Upper lobe of right lung (tissue), 1 donor: Measurements from ENCODE around the gene GCLM. TPM values are rescaled to one million over a fixed set of nuclear protein-coding genes. Genes with fewer than 3 reads are reported as not detected.

Experiments
- ATAC-seq: fragments of 200-7000 bp; cut with Tn5 transposase; one replicate; pipeline ENCODE4 v1.9.1; 2020; ENCODE audit warnings: mild to moderate bottlenecking, moderate library complexity
- DNase-seq: peaks from one replicate; pipeline ENCODE4 v3.0.0-alpha.2; 2020
- H3K27ac ChIP-seq: fragments of 200-600 bp; one replicate; pipeline ENCODE4 v1.8.0; 2022
- H3K27me3 ChIP-seq: fragments of 200-600 bp; one replicate; pipeline ENCODE4 v1.8.0; 2022; ENCODE audit warnings: mild to moderate bottlenecking
- H3K36me3 ChIP-seq: fragments of 200-600 bp; one replicate; pipeline ENCODE4 v1.8.0; 2022
- H3K4me1 ChIP-seq: fragments of 200-600 bp; one replicate; pipeline ENCODE4 v1.8.0; 2022
- H3K4me3 ChIP-seq: fragments of 200-600 bp; one replicate; pipeline ENCODE4 v1.8.0; 2022; ENCODE audit warnings: mild to moderate bottlenecking
- H3K9me3 ChIP-seq: fragments of 200-600 bp; one replicate; pipeline ENCODE4 v1.8.0; 2022
- intact Hi-C: fragments of 100-400 bp; cut with DNase I; formaldehyde crosslinking; loops from one replicate; pipeline ENCODE4 v1.11.0; 2022
- total RNA-seq: library from RNA; stranded (reverse); fragmentation: NEBNext Ultra II Directional; extraction: Animal tissue kit (Norgen Biotek cat#: 25700); gene quantifications from one replicate; pipeline ENCODE4 v1.2.1, GENCODE V29; 2021
- TF ChIP-seq, protein P1 (sequence below): fragments of 200-600 bp; IDR thresholded peaks from one replicate; pipeline ENCODE4 v1.8.0; 2022; ENCODE audit warnings: antibody characterized with exemption
- donor health status: DM: no; HTN: yes; CAD: no; lungs with severe emphysema.

The GCLM gene
- total RNA-seq, 1 donor from 2014 or later = 24.5 TPM

DNA sequence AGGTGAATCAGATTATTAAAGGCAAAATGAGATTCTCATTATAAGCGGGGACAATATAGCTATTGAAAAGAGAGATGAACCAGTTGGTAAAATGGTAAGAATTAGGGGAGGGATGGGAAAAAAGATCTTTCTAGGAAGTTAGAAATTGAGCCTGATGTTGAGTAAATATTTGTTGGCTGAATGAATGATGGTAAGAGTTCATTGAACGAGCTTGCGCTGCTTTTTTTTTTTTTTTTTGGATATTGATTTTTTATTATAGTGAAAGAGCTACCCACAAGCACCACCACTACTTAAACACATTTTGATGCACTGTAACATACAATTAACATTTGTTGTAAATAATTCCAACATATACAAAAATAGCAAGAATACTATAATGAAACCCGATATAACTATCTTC lies 1.1 kb upstream of the GCLM start:
- no peak for DNase-seq
- Histone ChIP-seq H3K36me3 (no peaks in the 10 kb centered on the region), H3K4me1 (peaks cover 12% of the 10 kb centered on the region), H3K9me3 (peaks cover 4% of the 10 kb centered on the region), H3K4me3 (no peak overlapping the region), H3K27ac (no peak overlapping the region), H3K27me3 (no peaks in the 10 kb centered on the region)
- TF ChIP-seq, protein P1, sequence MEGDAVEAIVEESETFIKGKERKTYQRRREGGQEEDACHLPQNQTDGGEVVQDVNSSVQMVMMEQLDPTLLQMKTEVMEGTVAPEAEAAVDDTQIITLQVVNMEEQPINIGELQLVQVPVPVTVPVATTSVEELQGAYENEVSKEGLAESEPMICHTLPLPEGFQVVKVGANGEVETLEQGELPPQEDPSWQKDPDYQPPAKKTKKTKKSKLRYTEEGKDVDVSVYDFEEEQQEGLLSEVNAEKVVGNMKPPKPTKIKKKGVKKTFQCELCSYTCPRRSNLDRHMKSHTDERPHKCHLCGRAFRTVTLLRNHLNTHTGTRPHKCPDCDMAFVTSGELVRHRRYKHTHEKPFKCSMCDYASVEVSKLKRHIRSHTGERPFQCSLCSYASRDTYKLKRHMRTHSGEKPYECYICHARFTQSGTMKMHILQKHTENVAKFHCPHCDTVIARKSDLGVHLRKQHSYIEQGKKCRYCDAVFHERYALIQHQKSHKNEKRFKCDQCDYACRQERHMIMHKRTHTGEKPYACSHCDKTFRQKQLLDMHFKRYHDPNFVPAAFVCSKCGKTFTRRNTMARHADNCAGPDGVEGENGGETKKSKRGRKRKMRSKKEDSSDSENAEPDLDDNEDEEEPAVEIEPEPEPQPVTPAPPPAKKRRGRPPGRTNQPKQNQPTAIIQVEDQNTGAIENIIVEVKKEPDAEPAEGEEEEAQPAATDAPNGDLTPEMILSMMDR = no peak
- no peak for ATAC-seq
- intact Hi-C loops = no loop called here

DNA sequence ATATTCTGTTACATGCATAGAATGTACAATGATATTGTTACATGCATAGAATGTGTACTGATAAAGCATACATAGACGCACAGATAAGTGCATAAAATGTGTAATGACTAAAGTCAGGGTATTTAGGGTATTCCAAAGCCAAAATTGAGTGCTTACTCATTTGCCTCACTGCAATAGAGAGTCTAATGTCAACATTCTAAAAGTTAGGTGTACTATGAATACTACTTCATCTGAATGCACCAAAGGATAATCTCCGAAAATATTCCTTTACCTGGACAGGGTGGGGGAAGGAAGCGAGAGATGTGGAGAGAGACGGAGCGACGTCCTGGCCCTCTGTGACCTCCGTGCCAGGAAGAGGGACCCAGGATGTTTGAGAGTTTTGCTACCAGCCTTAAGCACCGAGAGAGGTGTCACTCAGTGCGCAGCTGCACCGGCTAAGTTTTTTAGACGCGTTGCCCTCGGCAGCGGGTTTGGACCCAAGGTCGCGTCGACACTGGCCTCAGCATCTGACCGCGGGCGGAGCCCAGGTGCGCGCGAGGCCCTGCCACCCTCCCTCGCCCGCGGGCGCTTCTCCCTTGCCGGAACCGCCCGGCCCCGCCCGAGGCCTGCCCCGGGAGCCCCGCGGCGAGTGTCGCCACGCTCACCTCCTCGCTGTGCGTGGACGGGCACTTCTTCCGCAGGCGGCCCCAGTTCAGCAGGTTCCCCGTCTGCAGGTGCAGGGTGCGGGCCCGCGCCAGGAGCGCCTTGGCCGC lies 660 bp downstream of the GCLM start:
- peak overlapping the region; percentile 82 for H3K27ac ChIP-seq
- no peaks in the 10 kb centered on the region for H3K36me3 ChIP-seq
- H3K4me1 ChIP-seq = peaks cover 23% of the 10 kb centered on the region
- TF ChIP-seq, protein P1 = no peak
- DNase-seq = peak; percentile 81
- peaks cover 4% of the 10 kb centered on the region for H3K9me3 ChIP-seq
- H3K27me3 ChIP-seq = no peaks in the 10 kb centered on the region
- H3K4me3 ChIP-seq = peak overlapping the region; percentile 85
- intact Hi-C loops = no loop called here
- ATAC-seq = peak; percentile 70

DNA sequence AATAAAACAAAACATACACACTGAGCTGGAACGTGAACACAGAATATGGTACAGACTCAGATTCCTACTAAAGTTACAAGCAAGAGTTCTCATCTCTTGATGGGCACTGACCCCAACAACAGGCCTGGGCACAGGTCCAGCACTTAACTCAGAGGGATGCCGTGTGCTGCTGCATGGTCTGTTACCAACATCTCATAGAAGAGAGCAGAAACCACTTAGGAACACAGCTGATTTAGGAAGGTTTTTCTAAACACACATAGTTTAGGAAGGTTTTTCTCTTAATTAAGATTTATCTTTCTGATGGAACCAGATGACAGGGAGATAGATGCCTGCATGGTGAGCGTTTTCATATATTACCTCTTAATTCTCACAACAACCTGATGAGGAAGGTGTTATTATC lies 1.5 kb downstream of the GCLM start:
- TF ChIP-seq, protein P1 = no peak
- Histone ChIP-seq H3K4me3 (peak overlapping the region; percentile 85), H3K4me1 (peaks cover 23% of the 10 kb centered on the region), H3K9me3 (peaks cover 4% of the 10 kb centered on the region), H3K27me3 (no peaks in the 10 kb centered on the region), H3K36me3 (no peaks in the 10 kb centered on the region), H3K27ac (peak overlapping the region; percentile 82)
- ATAC-seq (no peak), DNase-seq (no peak)
- intact Hi-C loops = no loop called here

DNA sequence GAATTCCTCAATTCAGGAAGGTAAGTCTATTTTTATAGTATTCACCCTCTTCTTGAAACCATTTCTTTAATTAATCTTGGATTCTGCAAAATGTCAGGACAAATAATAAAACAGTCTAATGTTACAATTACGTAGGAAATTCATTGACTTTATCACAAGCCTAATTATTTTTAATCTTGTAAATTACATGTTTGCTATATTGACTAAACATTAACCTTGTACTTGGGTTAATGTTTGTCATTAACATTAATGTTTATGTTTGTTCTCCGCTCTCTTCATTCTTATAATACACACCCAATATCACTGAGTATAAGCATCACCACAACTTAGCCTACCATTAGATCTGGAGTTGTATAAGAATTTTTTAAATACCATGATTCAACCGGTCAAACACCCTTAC lies 2.8 kb downstream of the GCLM start:
- Histone ChIP-seq H3K4me1 (peaks cover 23% of the 10 kb centered on the region), H3K36me3 (peaks cover 2% of the 10 kb centered on the region), H3K27ac (no peak overlapping the region), H3K9me3 (peaks cover 4% of the 10 kb centered on the region), H3K4me3 (no peak overlapping the region), H3K27me3 (no peaks in the 10 kb centered on the region)
- DNase-seq = no peak
- TF ChIP-seq, protein P1 = no peak
- intact Hi-C loops = no loop called here
- ATAC-seq = no peak

DNA sequence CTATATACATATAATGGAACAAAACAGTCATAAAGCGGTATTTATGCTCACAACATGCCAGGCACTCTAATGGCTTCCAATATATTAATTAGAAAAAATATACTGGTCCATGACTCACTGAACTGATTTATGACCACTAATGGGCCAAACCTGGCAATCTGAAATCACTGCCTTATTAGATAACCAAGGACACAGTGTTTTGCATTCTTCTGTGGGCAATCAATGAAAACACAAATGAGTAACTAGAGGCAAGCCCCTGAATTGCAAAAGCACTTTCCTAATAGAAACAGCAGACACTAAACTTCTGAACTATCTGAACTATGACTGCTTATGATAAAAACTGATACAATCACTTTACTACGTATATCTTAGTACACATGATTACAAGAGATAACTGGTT lies 3.5 kb downstream of the GCLM start:
- no peak overlapping the region for H3K4me3 ChIP-seq
- TF ChIP-seq, protein P1 = no peak
- peaks cover 10% of the 10 kb centered on the region for H3K36me3 ChIP-seq
- DNase-seq (no peak), ATAC-seq (no peak)
- peaks cover 23% of the 10 kb centered on the region for H3K4me1 ChIP-seq
- no peak overlapping the region for H3K27ac ChIP-seq
- intact Hi-C loops = no loop called here
- no peaks in the 10 kb centered on the region for H3K27me3 ChIP-seq
- H3K9me3 ChIP-seq = peaks cover under 1% of the 10 kb centered on the region

DNA sequence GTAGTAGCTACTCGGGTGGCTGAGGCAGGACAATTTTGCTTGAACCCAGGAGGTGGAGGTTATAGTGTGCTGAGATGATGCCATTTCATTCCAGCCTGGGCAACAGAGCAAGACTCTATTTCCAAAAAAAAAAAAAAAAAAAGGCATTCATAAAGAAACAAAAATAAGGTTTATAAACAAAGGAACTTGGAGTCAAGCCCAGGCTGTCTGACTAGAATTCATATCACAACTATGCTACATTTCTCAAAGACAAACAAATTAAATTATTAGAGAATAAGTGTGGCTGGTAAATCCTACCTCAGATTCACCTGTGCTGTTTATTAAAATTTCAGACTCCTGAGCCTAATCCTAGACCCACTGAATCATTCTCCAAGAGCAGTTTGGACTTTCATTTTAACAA lies 4.2 kb downstream of the GCLM start:
- H3K27me3 ChIP-seq = no peaks in the 10 kb centered on the region
- H3K4me3 ChIP-seq = no peak overlapping the region
- peaks cover 23% of the 10 kb centered on the region for H3K4me1 ChIP-seq
- no peak for ATAC-seq
- no peak overlapping the region for H3K27ac ChIP-seq
- no peaks in the 10 kb centered on the region for H3K9me3 ChIP-seq
- H3K36me3 ChIP-seq = peaks cover 17% of the 10 kb centered on the region
- TF ChIP-seq, protein P1 = no peak
- intact Hi-C loops = no loop called here
- no peak for DNase-seq
